Measurements from ENCODE around the gene CD226.

The CD226 gene

GRCh38 chr18:69897397-69898108, 50.1 kb downstream of the CD226 start:
- no peak for ATAC-seq
- TF ChIP-seq BACH2 (CRISPR knock-in tag; IDR thresholded peaks at IDR 0.05; ENCODE audit: borderline replicate concordance), result no peak
- TF ChIP-seq OSR1 (CRISPR knock-in tag; IDR thresholded peaks at IDR 0.05), result no peak
- no peak for TF ChIP-seq ARNTL (CRISPR knock-in tag; IDR thresholded peaks at IDR 0.05; ENCODE audit: borderline replicate concordance, low read depth)
- TF ChIP-seq ZC3H10 (CRISPR knock-in tag; IDR thresholded peaks at IDR 0.05), result no peak
- no peak for TF ChIP-seq ESRRG (CRISPR knock-in tag; IDR thresholded peaks at IDR 0.05)
- no peak for TF ChIP-seq ZFP3 (CRISPR knock-in tag; IDR thresholded peaks at IDR 0.05)
- no peak for TF ChIP-seq TOX (CRISPR knock-in tag; IDR thresholded peaks at IDR 0.05; ENCODE audit: borderline replicate concordance)
- TF ChIP-seq POU6F1 (CRISPR knock-in tag; IDR thresholded peaks at IDR 0.05; ENCODE audit: borderline replicate concordance, low read depth), result no peak
- no peak for TF ChIP-seq ZNF70 (CRISPR knock-in tag; IDR thresholded peaks at IDR 0.05)
- no peak for TF ChIP-seq ZFP30 (CRISPR knock-in tag; IDR thresholded peaks at IDR 0.05)

GRCh38 chr18:69895066-69896047, 52.3 kb downstream of the CD226 start:
- TF ChIP-seq RARB (CRISPR knock-in tag; IDR thresholded peaks at IDR 0.05) (no peak), ZNF565 (CRISPR knock-in tag; conservative IDR thresholded peaks at IDR 0.05; ENCODE audit: low read depth) (no peak), SNAI2 (CRISPR knock-in tag; IDR thresholded peaks at IDR 0.05) (no peak), ZFP30 (CRISPR knock-in tag; IDR thresholded peaks at IDR 0.05) (no peak), ISL1 (CRISPR knock-in tag; IDR thresholded peaks at IDR 0.05) (no peak), CREB5 (CRISPR knock-in tag; IDR thresholded peaks at IDR 0.05; ENCODE audit: low read depth) (no peak), BACH2 (CRISPR knock-in tag; IDR thresholded peaks at IDR 0.05; ENCODE audit: borderline replicate concordance) (no peak), POU6F1 (CRISPR knock-in tag; IDR thresholded peaks at IDR 0.05; ENCODE audit: borderline replicate concordance, low read depth) (no peak), TOX (CRISPR knock-in tag; IDR thresholded peaks at IDR 0.05; ENCODE audit: borderline replicate concordance) (no peak), TSHZ2 (CRISPR knock-in tag; IDR thresholded peaks at IDR 0.05) (no peak), ZFP3 (CRISPR knock-in tag; IDR thresholded peaks at IDR 0.05) (no peak), PPARA (CRISPR knock-in tag; IDR thresholded peaks at IDR 0.05; ENCODE audit: borderline replicate concordance) (no peak), GLIS3 (CRISPR knock-in tag; IDR thresholded peaks at IDR 0.05) (no peak), ARNTL (CRISPR knock-in tag; IDR thresholded peaks at IDR 0.05; ENCODE audit: borderline replicate concordance, low read depth) (no peak), TCF4 (CRISPR knock-in tag; IDR thresholded peaks at IDR 0.05; ENCODE audit: borderline replicate concordance) (no peak), CSDC2 (CRISPR knock-in tag; IDR thresholded peaks at IDR 0.05) (no peak)
- ATAC-seq, result no peak

- ATAC-seq, result no peak
- no peak for TF ChIP-seq OSR1 (CRISPR knock-in tag; IDR thresholded peaks at IDR 0.05)
- no peak for TF ChIP-seq TSHZ2 (CRISPR knock-in tag; IDR thresholded peaks at IDR 0.05)
- no peak for TF ChIP-seq CSRNP3 (CRISPR knock-in tag; IDR thresholded peaks at IDR 0.05)
- TF ChIP-seq ESRRG (CRISPR knock-in tag; IDR thresholded peaks at IDR 0.05), result no peak
- no peak for TF ChIP-seq PATZ1 (CRISPR knock-in tag; IDR thresholded peaks at IDR 0.05; ENCODE audit: borderline replicate concordance)
- TF ChIP-seq ZFP30 (CRISPR knock-in tag; IDR thresholded peaks at IDR 0.05), result no peak
Observed at GRCh38 chr18:69894467-69894866, 53.2 kb downstream of the CD226 start.
